ENCODE results near the gene PI4KA. TPM values are rescaled to one million over a fixed set of nuclear protein-coding genes. Genes with fewer than 3 reads are reported as not detected.

Gene PI4KA
- total RNA-seq, 2 experiments from 2014 or later: 84.5 to 99.6 TPM

DNA sequence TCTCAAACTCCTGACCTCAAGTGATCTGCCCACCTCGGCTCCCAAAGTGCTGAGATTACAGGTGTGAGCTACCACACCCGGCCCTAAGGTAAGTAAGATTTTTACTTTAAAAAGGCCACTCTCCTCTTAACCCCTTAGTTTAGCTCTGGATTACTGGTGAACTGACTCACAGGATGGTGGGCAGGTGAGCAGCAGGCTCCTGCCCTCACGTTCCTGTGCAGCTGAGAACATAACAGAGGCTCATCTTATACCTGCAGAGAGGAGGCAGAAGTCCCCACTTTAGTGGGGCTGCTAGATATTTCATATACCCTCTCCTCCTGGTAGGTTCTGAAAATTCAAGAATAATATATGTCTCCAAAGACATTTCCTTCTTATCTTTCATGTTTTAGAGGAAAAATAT, 101.8 kb downstream of the PI4KA start:
- H3K4me1 Mint-ChIP-seq: peaks cover 2% of the 10 kb centered on the region
- CTCF ChIA-PET: interaction anchor here (1.5 to 1.7 kb wide), 2 partner anchors 14 to 27 kb away, joined by 5 read pairs; no protein-coding TSS in a partner anchor
- DNase-seq (no peak), ATAC-seq (no peak)
- H3K9me3 Mint-ChIP-seq (ENCODE audit: low read depth): no peaks in the 10 kb centered on the region
- peaks cover 6% of the 10 kb centered on the region for H3K36me3 Mint-ChIP-seq
- no peak overlapping the region for H3K27ac Mint-ChIP-seq
- no peak overlapping the region for H3K4me3 Mint-ChIP-seq
- no peaks in the 10 kb centered on the region for H3K27me3 Mint-ChIP-seq

DNA sequence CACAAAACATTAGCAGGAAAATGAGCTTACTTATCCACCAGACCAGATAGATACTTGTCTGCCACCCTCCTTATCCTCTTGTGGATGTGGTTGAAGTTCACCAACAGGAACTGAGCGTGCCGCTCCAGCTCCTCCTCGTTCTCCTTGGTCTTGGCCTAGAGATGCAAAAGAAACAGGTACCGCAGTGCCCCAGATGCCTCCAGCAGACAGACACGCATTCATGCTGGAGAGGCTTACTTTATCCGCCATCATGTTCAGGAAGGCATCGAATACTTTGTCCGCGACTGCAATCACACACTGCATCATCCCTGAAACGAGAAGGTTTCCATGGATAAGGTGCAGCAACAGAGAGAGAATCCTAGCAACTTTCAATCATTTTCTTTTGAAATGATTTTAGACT, 105.7 kb downstream of the PI4KA start:
- H3K4me1 Mint-ChIP-seq: peaks cover 24% of the 10 kb centered on the region
- CTCF ChIA-PET: no interaction called here
- ATAC-seq: no peak
- H3K9me3 Mint-ChIP-seq (ENCODE audit: low read depth): no peaks in the 10 kb centered on the region
- H3K36me3 Mint-ChIP-seq: peaks cover 1% of the 10 kb centered on the region
- no peaks in the 10 kb centered on the region for H3K27me3 Mint-ChIP-seq
- H3K4me3 Mint-ChIP-seq: no peak overlapping the region
- no peak for DNase-seq
- no peak overlapping the region for H3K27ac Mint-ChIP-seq

DNA sequence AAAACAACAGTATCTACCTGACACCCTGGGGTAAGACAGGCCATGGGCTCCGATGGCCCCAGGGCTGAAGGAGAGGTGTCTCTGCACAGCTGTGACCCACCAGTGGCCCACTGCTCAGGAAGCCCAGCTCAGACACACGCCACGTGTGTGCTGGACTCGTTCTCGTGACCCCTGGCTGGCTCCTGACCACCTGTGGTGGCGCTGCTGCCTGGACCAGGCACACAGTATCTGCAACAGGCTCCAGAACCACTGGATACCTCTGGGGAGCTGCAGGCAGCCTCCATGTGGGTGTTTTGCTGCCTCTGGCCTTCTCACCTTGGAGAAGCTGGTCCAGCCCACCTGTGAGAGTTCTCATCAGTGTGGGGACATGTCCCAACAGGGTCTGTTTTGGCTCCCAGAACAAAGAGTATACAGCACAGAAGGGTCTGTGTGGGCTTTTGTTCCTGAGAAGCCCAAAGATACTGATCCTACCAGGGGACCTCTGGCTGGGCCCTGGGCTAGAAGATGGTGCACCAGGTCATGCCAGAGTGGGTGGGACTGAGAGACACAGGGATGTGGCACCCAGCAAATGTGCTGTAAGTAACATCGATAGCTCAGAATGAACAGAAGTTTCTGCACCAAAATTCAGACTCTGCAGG, 106.4 kb downstream of the PI4KA start:
- H3K36me3 Mint-ChIP-seq: peaks cover 1% of the 10 kb centered on the region
- ATAC-seq: no peak
- H3K9me3 Mint-ChIP-seq (ENCODE audit: low read depth): no peaks in the 10 kb centered on the region
- no peak overlapping the region for H3K4me3 Mint-ChIP-seq
- H3K4me1 Mint-ChIP-seq: peaks cover 24% of the 10 kb centered on the region
- CTCF ChIA-PET: no interaction called here
- no peak overlapping the region for H3K27ac Mint-ChIP-seq
- no peak for DNase-seq
- H3K27me3 Mint-ChIP-seq: no peaks in the 10 kb centered on the region

DNA sequence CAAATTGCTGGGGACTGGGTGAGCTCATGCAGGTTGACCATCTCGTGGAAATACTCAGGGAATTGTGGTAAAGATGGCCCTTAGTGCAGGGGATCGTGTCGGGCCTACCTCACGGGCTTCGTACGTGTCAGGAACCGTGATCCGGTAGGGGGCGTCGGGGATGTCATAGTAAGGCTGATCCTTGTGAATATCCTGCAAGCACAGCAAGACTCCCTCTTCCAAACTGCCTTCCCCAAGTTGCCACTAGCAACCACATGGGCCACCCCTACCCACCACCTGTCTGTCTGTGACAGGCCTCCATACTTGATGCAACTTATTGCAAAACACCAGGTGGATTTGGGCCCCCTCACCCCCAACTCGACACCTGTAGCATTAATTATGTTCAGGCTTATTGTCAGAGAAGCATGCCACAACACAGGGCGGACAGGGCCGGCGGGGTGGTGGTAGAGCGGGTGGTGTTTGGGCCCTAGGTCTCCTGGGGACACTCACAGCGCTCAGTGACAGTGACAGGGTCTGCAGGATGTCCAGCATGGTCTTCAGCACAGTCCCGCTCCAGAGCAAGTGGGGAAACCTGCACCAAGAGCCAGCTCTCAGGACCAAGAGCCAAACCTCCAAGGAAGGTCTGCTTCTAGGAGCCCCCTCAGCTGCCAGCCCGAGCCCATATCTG, 107.3 kb downstream of the PI4KA start:
- CTCF ChIA-PET: interaction anchor here (1.2 kb wide), 1 partner anchor 9 kb away, joined by 9 read pairs; no protein-coding TSS in a partner anchor
- no peak for DNase-seq
- Mint-ChIP-seq H3K36me3 (peaks cover 3% of the 10 kb centered on the region), H3K4me1 (peaks cover 24% of the 10 kb centered on the region), H3K4me3 (no peak overlapping the region), H3K9me3 (ENCODE audit: low read depth) (no peaks in the 10 kb centered on the region), H3K27me3 (no peaks in the 10 kb centered on the region), H3K27ac (no peak overlapping the region)
- no peak for ATAC-seq

DNA sequence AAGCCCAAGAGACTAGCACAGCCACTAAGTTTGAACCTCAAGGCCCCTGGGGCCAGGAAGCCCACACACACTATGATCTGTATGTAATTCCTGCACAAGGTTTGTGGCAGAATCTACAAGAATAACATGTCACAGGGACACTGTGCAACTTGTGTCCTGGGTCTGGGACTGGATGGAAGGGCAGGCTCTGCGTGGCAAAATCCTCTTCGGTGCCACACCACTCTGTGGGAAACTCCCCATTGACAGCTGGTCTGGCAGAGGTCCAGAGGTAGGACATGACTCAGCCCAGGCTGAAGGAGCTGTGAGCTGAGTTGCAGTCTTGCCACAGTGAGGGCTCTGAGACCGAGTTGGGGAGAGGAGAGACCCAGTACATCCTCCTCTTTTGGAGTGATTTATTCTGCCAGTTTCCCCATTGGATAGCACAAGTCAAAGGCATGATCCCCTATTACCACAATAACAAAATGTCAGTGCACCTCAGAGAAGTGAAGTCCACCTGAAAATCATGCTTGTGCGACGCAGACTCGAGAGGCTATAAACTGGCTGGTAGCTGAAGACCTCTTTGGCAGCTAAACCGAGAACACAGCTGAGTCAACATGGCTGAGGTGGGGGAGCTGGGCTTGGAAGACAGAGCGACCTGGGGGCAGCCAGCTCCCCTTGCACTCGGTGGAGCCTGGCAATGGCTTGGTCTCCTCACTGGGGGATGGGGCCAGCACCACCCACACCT, 108.0 kb downstream of the PI4KA start:
- H3K27me3 Mint-ChIP-seq: no peaks in the 10 kb centered on the region
- peak; percentile 51 for ATAC-seq
- no peak overlapping the region for H3K4me3 Mint-ChIP-seq
- DNase-seq: no peak
- H3K4me1 Mint-ChIP-seq: peaks cover 24% of the 10 kb centered on the region
- H3K27ac Mint-ChIP-seq: peak overlapping the region; percentile 27
- H3K36me3 Mint-ChIP-seq: peaks cover 3% of the 10 kb centered on the region
- CTCF ChIA-PET: interaction anchor here (1.2 kb wide), 1 partner anchor 9 kb away, joined by 9 read pairs; no protein-coding TSS in a partner anchor
- no peaks in the 10 kb centered on the region for H3K9me3 Mint-ChIP-seq (ENCODE audit: low read depth)

DNA sequence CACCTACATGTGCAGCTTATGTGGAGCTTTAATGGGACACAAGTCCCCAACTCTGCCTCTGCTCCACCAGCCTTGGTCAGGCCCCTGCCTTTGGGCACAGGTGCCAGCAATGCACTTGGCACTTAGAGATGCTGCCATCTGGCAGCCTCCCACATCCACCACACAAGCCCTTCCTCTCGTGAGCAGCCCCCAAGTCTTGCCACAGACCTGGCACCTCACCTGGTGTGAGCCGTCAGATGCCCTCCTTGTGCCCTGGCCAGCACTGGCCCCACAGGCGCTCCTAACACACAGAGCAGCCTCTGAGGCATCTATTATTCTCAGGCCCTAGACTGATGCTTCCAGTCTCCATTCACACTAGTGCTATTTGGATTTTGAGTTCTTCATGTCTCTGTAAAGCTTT, 109.2 kb downstream of the PI4KA start:
- DNase-seq (no peak), ATAC-seq (no peak)
- Mint-ChIP-seq H3K4me1 (peaks cover 24% of the 10 kb centered on the region), H3K9me3 (ENCODE audit: low read depth) (no peaks in the 10 kb centered on the region), H3K36me3 (peaks cover 6% of the 10 kb centered on the region), H3K4me3 (no peak overlapping the region), H3K27me3 (no peaks in the 10 kb centered on the region), H3K27ac (no peak overlapping the region)
- CTCF ChIA-PET: interaction anchor here (1.7 kb wide), 1 partner anchor 35 kb away, joined by 6 read pairs; no protein-coding TSS in a partner anchor

DNA sequence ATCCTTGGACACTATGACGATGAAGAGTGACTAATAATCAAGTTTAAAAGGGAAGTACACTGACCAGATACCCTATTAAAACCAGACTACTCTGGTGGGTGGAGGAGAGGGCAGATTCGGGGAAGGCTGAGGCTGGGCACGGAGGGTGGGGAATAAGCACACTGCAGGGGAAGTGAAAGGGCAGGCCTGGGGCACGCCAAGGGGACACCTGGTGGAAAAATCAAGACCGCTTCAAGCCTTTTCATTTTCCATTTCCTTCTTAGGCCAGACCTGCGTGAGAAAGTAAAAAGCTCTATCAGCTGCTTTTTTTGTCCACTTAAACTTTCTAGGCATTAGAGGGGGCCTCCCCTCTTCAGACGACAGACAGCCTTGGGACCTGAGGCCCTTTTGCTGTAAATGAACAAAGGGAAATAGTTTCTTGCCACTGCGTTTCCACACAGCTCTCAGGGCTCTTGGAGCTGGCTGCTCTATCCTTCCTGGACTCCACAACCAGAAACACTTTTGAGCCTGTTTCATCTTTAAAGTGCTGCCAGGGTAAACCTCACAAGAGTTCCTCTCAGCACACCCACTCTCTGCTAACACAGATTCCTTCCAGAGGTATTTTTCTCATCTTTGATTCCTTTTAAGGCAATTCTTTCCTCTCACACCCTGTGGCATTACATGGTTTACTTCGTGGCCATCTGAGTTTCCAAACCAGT, 109.7 kb downstream of the PI4KA start:
- ATAC-seq (no peak), DNase-seq (no peak)
- Mint-ChIP-seq H3K9me3 (ENCODE audit: low read depth) (no peaks in the 10 kb centered on the region), H3K27me3 (no peaks in the 10 kb centered on the region), H3K36me3 (peaks cover 7% of the 10 kb centered on the region), H3K4me3 (no peak overlapping the region), H3K27ac (no peak overlapping the region), H3K4me1 (peaks cover 24% of the 10 kb centered on the region)
- CTCF ChIA-PET: interaction anchor here (1.7 kb wide), 1 partner anchor 36 kb away, joined by 6 read pairs; no protein-coding TSS in a partner anchor

DNA sequence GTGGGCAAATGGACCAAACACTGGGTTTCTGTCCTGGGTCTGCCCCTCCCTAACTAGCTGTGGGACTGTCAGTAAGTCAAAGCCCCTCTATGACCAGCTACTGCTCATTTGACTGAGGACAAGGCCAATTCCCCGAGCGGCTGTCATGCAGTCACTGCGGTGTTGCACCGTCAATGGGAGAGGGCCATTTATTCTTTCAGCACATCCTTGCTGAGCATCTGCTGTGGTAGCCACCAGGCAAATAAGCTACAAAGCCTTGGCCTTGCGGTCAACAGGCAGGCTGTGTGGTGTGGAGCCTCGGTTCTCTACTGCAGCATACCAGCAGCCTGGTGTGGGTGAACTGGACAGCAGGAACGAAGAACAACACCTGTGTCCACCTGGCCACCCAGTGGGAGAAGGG, 110.5 kb downstream of the PI4KA start:
- no peaks in the 10 kb centered on the region for H3K27me3 Mint-ChIP-seq

DNA sequence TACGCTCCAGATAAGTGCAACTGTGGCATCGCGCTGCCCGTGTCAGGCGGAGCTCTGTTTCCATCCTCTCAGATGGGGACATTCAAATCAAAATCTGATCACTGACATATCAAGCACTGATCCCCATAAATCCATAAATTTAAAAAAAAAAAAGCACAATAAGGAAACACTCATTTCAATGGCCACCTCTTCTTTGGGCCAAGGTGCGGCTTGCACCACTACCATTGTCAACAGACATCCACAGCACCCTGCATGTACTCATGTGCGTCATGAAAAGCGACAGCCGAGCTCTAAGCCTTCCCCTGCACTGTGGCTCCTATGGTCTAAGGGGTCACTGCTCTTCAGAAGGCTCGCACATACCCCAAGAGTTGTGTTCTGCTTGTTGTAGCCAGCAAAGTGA, 111.4 kb downstream of the PI4KA start:
- Mint-ChIP-seq H3K27me3 (no peaks in the 10 kb centered on the region), H3K4me1 (peaks cover 22% of the 10 kb centered on the region), H3K36me3 (peaks cover 8% of the 10 kb centered on the region), H3K9me3 (ENCODE audit: low read depth) (no peaks in the 10 kb centered on the region), H3K4me3 (no peak overlapping the region), H3K27ac (no peak overlapping the region)
- CTCF ChIA-PET: no interaction called here
- no peak for ATAC-seq
- no peak for DNase-seq

More for the DNA sequence above, 110.5 kb downstream of the PI4KA start:
- no peak for DNase-seq
- Mint-ChIP-seq H3K4me1 (peaks cover 22% of the 10 kb centered on the region), H3K27ac (no peak overlapping the region), H3K9me3 (ENCODE audit: low read depth) (no peaks in the 10 kb centered on the region), H3K36me3 (peaks cover 8% of the 10 kb centered on the region), H3K4me3 (no peak overlapping the region)
- CTCF ChIA-PET: no interaction called here
- no peak for ATAC-seq

DNA sequence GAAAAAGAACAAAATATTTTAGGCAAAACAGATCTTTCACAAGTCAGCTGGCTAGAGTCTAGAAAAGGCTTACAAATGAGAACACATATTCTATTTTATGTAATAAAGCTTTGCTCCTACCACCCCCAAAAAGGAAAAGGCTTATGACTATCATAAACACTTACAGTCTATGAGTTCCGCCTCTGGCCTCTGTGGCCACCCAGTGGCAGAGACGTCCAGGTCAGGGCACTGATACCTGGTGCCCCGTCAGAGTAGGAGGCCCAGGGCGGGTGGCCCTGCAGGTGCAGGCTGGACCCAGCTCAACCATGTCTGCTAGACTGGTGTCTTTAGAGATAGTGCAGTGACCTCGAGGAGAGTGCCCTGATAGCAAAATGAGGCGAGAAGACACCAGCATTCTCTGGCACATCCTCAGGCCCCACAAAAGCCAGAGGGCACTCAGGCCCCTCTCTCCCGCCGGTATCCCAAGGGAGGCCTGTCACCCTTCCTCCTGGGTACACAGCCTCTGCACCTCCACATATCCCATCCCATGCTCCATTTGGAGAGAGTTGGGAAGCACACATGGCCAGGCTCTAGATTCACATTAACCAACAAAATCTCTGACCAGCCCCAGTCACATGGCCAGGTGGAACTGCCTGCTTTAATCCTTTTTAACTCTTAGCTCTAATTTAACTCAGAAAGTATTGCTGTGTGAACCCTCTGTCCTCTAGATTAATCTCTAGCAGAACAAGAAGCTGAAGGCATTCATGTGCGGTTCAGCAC, 112.0 kb downstream of the PI4KA start:
- H3K4me1 Mint-ChIP-seq: peaks cover 22% of the 10 kb centered on the region
- H3K27me3 Mint-ChIP-seq: no peaks in the 10 kb centered on the region
- H3K36me3 Mint-ChIP-seq: peaks cover 11% of the 10 kb centered on the region
- no peak for ATAC-seq
- CTCF ChIA-PET: no interaction called here
- no peak overlapping the region for H3K4me3 Mint-ChIP-seq
- no peaks in the 10 kb centered on the region for H3K9me3 Mint-ChIP-seq (ENCODE audit: low read depth)
- no peak overlapping the region for H3K27ac Mint-ChIP-seq
- no peak for DNase-seq

DNA sequence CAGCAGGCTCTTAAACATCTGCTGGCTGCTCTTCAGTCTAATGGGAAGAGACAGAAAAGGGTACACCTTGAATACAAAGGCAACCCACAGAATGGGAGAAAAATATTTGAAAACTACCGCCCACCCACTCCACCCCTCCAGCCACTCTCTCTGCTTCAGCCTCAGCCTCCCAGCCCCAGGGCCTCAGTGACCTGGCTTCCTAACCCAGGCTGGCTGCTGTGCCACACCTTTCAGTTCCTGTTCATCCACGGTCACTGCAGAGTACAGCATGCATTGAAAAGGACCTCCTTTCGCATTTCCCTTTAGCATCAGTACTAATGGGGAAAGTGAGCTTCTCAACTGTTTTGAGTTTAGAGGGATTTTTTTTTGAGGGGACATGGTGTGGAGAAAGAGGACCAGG, 113.5 kb downstream of the PI4KA start:
- Mint-ChIP-seq H3K4me1 (peaks cover 8% of the 10 kb centered on the region), H3K9me3 (ENCODE audit: low read depth) (no peaks in the 10 kb centered on the region), H3K36me3 (peaks cover 22% of the 10 kb centered on the region), H3K4me3 (no peak overlapping the region), H3K27me3 (no peaks in the 10 kb centered on the region), H3K27ac (no peak overlapping the region)
- CTCF ChIA-PET: no interaction called here
- ATAC-seq: no peak
- DNase-seq: no peak

DNA sequence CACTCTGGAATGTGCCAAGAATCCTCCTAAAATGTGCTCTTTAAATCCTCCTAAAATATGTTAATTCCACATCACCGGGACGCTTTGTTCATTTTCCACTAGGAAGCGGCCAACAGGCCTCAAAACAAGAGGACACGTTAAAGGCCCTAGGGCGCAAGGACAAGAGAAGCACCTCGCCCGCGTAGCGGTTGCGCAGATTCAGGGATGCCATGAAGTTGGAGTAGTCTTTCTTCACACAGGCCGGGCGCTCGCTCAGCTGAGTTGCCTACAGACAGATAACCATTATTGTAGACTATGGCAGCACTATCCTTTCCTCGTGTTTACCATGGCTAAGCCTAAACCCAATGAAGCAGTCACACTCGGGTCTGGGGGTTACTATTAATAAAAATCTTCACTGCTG, 114.2 kb downstream of the PI4KA start:
- Mint-ChIP-seq H3K36me3 (peaks cover 23% of the 10 kb centered on the region), H3K27ac (no peak overlapping the region), H3K4me1 (peaks cover 3% of the 10 kb centered on the region), H3K27me3 (no peaks in the 10 kb centered on the region), H3K9me3 (ENCODE audit: low read depth) (no peaks in the 10 kb centered on the region), H3K4me3 (no peak overlapping the region)
- CTCF ChIA-PET: no interaction called here
- DNase-seq: no peak
- ATAC-seq: no peak

DNA sequence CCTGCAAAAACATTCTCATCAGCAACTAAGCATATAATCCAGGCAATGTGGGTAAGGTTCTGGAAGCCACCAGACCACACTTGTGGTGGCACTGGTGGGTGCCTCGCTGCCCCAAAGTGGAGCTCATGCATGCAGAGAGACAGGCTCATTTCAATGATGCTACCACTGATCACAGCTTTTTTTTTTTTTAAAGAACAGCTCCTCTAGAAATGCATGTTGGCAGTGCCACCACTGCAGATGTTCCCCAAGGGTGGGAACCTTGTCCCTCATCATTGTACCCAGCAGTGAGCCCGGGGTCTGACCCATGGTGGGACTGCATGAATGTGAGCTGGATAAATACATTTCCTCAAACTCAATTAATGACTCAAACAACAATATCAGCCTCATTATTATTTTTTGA, 115.8 kb downstream of the PI4KA start:
- Mint-ChIP-seq H3K9me3 (ENCODE audit: low read depth) (no peaks in the 10 kb centered on the region), H3K27ac (no peak overlapping the region), H3K27me3 (no peaks in the 10 kb centered on the region), H3K36me3 (peaks cover 26% of the 10 kb centered on the region), H3K4me3 (no peak overlapping the region), H3K4me1 (peaks cover 3% of the 10 kb centered on the region)
- ATAC-seq (no peak), DNase-seq (no peak)
- CTCF ChIA-PET: interaction anchor here (0.6 to 2.6 kb wide), 11 partner anchors 8 to 325 kb away, joined by 3 to 11 read pairs (median 4); no protein-coding TSS in a partner anchor
